Stimulated activated CD8-positive, alpha-beta memory T cell treated with anti-CD3 and anti-CD28 coated beads, Interleukin-15, amount 100 ng/mL, for 24 hours (primary cell): ENCODE measurements around the gene LAYN.

Experiments used
- DNase-seq: peaks from one replicate; pipeline ENCODE4 v3.0.0-alpha.2; 2020; ENCODE audit warnings: low read depth

LAYN gene

GRCh38 chr11:111540114-111540936 lies at the start of gene LAYN:
Gene LAYN (plus strand): TSS chr11:111540720. CDS start chr11:111540844, 124 bp downstream.
- DNase-seq: no peak

GRCh38 chr11:111494040-111494439 lies 46.5 kb upstream of the LAYN start:
- DNase-seq: no peak

- DNase-seq: no peak
Observed at GRCh38 chr11:111499483-111499882, 41.0 kb upstream of the LAYN start.

GRCh38 chr11:111500481-111500880 lies 40.0 kb upstream of the LAYN start:
- DNase-seq: no peak

GRCh38 chr11:111502611-111503010 lies 37.9 kb upstream of the LAYN start:
- no peak for DNase-seq

- DNase-seq: no peak
Observed at GRCh38 chr11:111510311-111510710, 30.2 kb upstream of the LAYN start.

GRCh38 chr11:111512296-111513239 lies 28.0 kb upstream of the LAYN start, which contains the start of gene BTG4:
Gene BTG4 (minus strand): TSS chr11:111512386. CDS start chr11:111498776, 13,610 bp downstream.
- peak; percentile 4 for DNase-seq

GRCh38 chr11:111513240-111513605 lies 27.3 kb upstream of the LAYN start:
- no peak for DNase-seq

- DNase-seq: no peak
Observed at GRCh38 chr11:111514216-111515031, 26.1 kb upstream of the LAYN start, which contains the start of gene HOATZ. Gene HOATZ (plus strand): TSS chr11:111514778. CDS start chr11:111514785, 7 bp downstream.

- DNase-seq: no peak
Observed at GRCh38 chr11:111515591-111515990, 24.9 kb upstream of the LAYN start.

- no peak for DNase-seq
Observed at GRCh38 chr11:111518668-111519067, 21.9 kb upstream of the LAYN start.

- DNase-seq: no peak
Observed at GRCh38 chr11:111520560-111520959, 20.0 kb upstream of the LAYN start.

GRCh38 chr11:111521135-111521534 lies 19.4 kb upstream of the LAYN start:
- DNase-seq: no peak

- DNase-seq: no peak
Observed at GRCh38 chr11:111522426-111522825, 18.1 kb upstream of the LAYN start.

- DNase-seq: no peak
Observed at GRCh38 chr11:111523343-111523742, 17.2 kb upstream of the LAYN start.

GRCh38 chr11:111524056-111524455 lies 16.5 kb upstream of the LAYN start:
- no peak for DNase-seq

GRCh38 chr11:111525456-111525855 lies 15.1 kb upstream of the LAYN start:
- no peak for DNase-seq

GRCh38 chr11:111526501-111526900 lies 14.0 kb upstream of the LAYN start:
- no peak for DNase-seq

GRCh38 chr11:111527279-111527678 lies 13.2 kb upstream of the LAYN start:
- no peak for DNase-seq

- no peak for DNase-seq
Observed at GRCh38 chr11:111528557-111528956, 12.0 kb upstream of the LAYN start.

- DNase-seq: no peak
Observed at GRCh38 chr11:111530091-111530490, 10.4 kb upstream of the LAYN start.

- no peak for DNase-seq
Observed at GRCh38 chr11:111531136-111531535, 9.4 kb upstream of the LAYN start.
